ENCODE measurements around the gene SPG21. TPM values are rescaled to one million over a fixed set of nuclear protein-coding genes. Genes with fewer than 3 reads are reported as not detected.

SPG21 gene
- total RNA-seq, 1 donor from 2014 or later, result 82.7 TPM

GRCh38 chr15:64916365-64916764 lies 73.3 kb downstream of the SPG21 start:
- no peak overlapping the region for H3K4me3 Mint-ChIP-seq (ENCODE audit: unreplicated experiment)
- no peaks in the 10 kb centered on the region for H3K36me3 Mint-ChIP-seq (ENCODE audit: unreplicated experiment)
- no peak for DNase-seq
- no peak overlapping the region for H3K27ac Mint-ChIP-seq (ENCODE audit: unreplicated experiment)
- TF ChIP-seq CTCF (IDR thresholded peaks at IDR 0.05; ENCODE audit: partially characterized antibody, unreplicated experiment), result no peak
- peaks cover 15% of the 10 kb centered on the region for H3K4me1 Mint-ChIP-seq (ENCODE audit: low read depth, unreplicated experiment)
- peaks cover 6% of the 10 kb centered on the region for H3K9me3 Mint-ChIP-seq (ENCODE audit: unreplicated experiment)
- peaks cover 17% of the 10 kb centered on the region for H3K27me3 Mint-ChIP-seq (ENCODE audit: unreplicated experiment)

GRCh38 chr15:64915518-64916227 lies 74.0 kb downstream of the SPG21 start:
- no peak for DNase-seq
- peaks cover 22% of the 10 kb centered on the region for H3K4me1 Mint-ChIP-seq (ENCODE audit: low read depth, unreplicated experiment)
- peaks cover 19% of the 10 kb centered on the region for H3K27me3 Mint-ChIP-seq (ENCODE audit: unreplicated experiment)
- H3K27ac Mint-ChIP-seq (ENCODE audit: unreplicated experiment), result no peak overlapping the region
- H3K4me3 Mint-ChIP-seq (ENCODE audit: unreplicated experiment), result no peak overlapping the region
- H3K36me3 Mint-ChIP-seq (ENCODE audit: unreplicated experiment), result no peaks in the 10 kb centered on the region
- H3K9me3 Mint-ChIP-seq (ENCODE audit: unreplicated experiment), result peaks cover 7% of the 10 kb centered on the region
- no peak for TF ChIP-seq CTCF (IDR thresholded peaks at IDR 0.05; ENCODE audit: partially characterized antibody, unreplicated experiment)

Other genes starting within 250 kb of the SPG21 start
- 2.0 TPM for gene RBPMS2, start 214.3 kb downstream of the SPG21 start, total RNA-seq (ENCODE audit: unreplicated experiment)
- 8.6 TPM for gene PIF1, start 164.3 kb downstream of the SPG21 start, total RNA-seq (ENCODE audit: unreplicated experiment)
- 18.0 TPM for gene PLEKHO2, start 148.0 kb downstream of the SPG21 start, total RNA-seq (ENCODE audit: unreplicated experiment)
- gene ANKDD1A, start 78.0 kb downstream of the SPG21 start, total RNA-seq (ENCODE audit: unreplicated experiment), result 6.8 TPM
- 12.6 TPM for gene MTFMT, start 39.7 kb upstream of the SPG21 start, total RNA-seq (ENCODE audit: unreplicated experiment)
- not detected for gene SLC51B, start 55.5 kb upstream of the SPG21 start, total RNA-seq (ENCODE audit: unreplicated experiment)
- gene RASL12, start 78.1 kb upstream of the SPG21 start, total RNA-seq (ENCODE audit: unreplicated experiment), result 0.44 TPM
- gene KBTBD13, start 86.8 kb upstream of the SPG21 start, total RNA-seq (ENCODE audit: unreplicated experiment), result not detected
- gene UBAP1L, start 125.3 kb upstream of the SPG21 start, total RNA-seq (ENCODE audit: unreplicated experiment), result 4.6 TPM
- 13.6 TPM for gene PDCD7, start 143.9 kb upstream of the SPG21 start, total RNA-seq (ENCODE audit: unreplicated experiment)
- gene CLPX, start 195.4 kb upstream of the SPG21 start, total RNA-seq (ENCODE audit: unreplicated experiment), result 28.6 TPM
- gene CILP, start 221.6 kb upstream of the SPG21 start, total RNA-seq (ENCODE audit: unreplicated experiment), result 0.12 TPM

All from glutamatergic neuron (in vitro differentiated cells).